Ramos (cell line): ENCODE results near the gene TEX11.
"Not testable (repeated sequence)": the region's sequence is repeated elsewhere in the genome, so short reads cannot be mapped to it uniquely, and the experiment has no call there.

Experiments
- in situ Hi-C: fragments of 300-500 bp; cut with MboI; formaldehyde crosslinking; loops from one replicate; pipeline ENCODE4 v1.14.3; 2022; ENCODE audit warnings: low sequenced_read_pairs; ENCODE audit not compliant: unreplicated experiment

TEX11 gene

GRCh38 chrX:70769659-70770227 is 138.8 kb downstream of the TEX11 start:
- in situ Hi-C loops, result loop anchor here (10.0 kb wide), 1 partner anchor 405 kb away; no protein-coding TSS in a partner anchor

GRCh38 chrX:70762285-70762684 is 146.2 kb downstream of the TEX11 start:
- in situ Hi-C loops, result loop anchor here (10.0 kb wide), 1 partner anchor 413 kb away; no protein-coding TSS in a partner anchor

- in situ Hi-C loops, result no loop called here
Measured at GRCh38 chrX:70755850-70756249, 152.7 kb downstream of the TEX11 start.

GRCh38 chrX:70754169-70754848 is 154.2 kb downstream of the TEX11 start:
- in situ Hi-C loops, result no loop called here

- in situ Hi-C loops, result not testable (repeated sequence)
Measured at GRCh38 chrX:70733774-70734173, 174.7 kb downstream of the TEX11 start.

- in situ Hi-C loops, result not testable (repeated sequence)
Measured at GRCh38 chrX:70727961-70728360, 180.6 kb downstream of the TEX11 start.

GRCh38 chrX:70720721-70721120 is 187.8 kb downstream of the TEX11 start:
- in situ Hi-C loops, result no loop called here

GRCh38 chrX:70711336-70711735 is 197.2 kb downstream of the TEX11 start:
- in situ Hi-C loops, result not testable (repeated sequence)

- in situ Hi-C loops, result no loop called here
Measured at GRCh38 chrX:70694339-70695122, 214.0 kb downstream of the TEX11 start.

GRCh38 chrX:70679455-70679854 is 229.1 kb downstream of the TEX11 start:
- in situ Hi-C loops, result not testable (repeated sequence)

GRCh38 chrX:70675284-70675683 is 233.2 kb downstream of the TEX11 start:
- in situ Hi-C loops, result no loop called here

- in situ Hi-C loops, result no loop called here
Measured at GRCh38 chrX:70672326-70672725, 236.2 kb downstream of the TEX11 start.

- in situ Hi-C loops, result no loop called here
Measured at GRCh38 chrX:70669120-70669519, 239.4 kb downstream of the TEX11 start.

GRCh38 chrX:70664726-70665125 is 243.8 kb downstream of the TEX11 start:
- in situ Hi-C loops, result no loop called here

- in situ Hi-C loops, result not testable (repeated sequence)
Measured at GRCh38 chrX:70661124-70661523, 247.4 kb downstream of the TEX11 start.

- in situ Hi-C loops, result not testable (repeated sequence)
Measured at GRCh38 chrX:70657546-70657945, 251.0 kb downstream of the TEX11 start.

GRCh38 chrX:70656304-70656703 is 252.2 kb downstream of the TEX11 start:
- in situ Hi-C loops, result no loop called here

- in situ Hi-C loops, result not testable (repeated sequence)
Measured at GRCh38 chrX:70647910-70648309, 260.6 kb downstream of the TEX11 start.

GRCh38 chrX:70636218-70636617 is 272.3 kb downstream of the TEX11 start:
- in situ Hi-C loops, result no loop called here

- in situ Hi-C loops, result no loop called here
Measured at GRCh38 chrX:70635669-70636068, 272.8 kb downstream of the TEX11 start.

GRCh38 chrX:70635227-70635626 is 273.3 kb downstream of the TEX11 start:
- in situ Hi-C loops, result no loop called here
